Endothelial cell (in vitro differentiated cells): ENCODE data around the gene RXRB. TPM values are rescaled to one million over a fixed set of nuclear protein-coding genes. Genes with fewer than 3 reads are reported as not detected.

Source experiments
- DNase-seq: peaks from one replicate; pipeline ENCODE4 v3.0.0; 2021; ENCODE audit warnings: low spot score
- H3K27ac Mint-ChIP-seq: one replicate; pipeline ENCODE4 v1.8.0; 2021; ENCODE audit warnings: mixed read lengths, inconsistent platforms; ENCODE audit not compliant: unreplicated experiment
- H3K27me3 Mint-ChIP-seq: one replicate; pipeline ENCODE4 v1.8.0; 2021; ENCODE audit warnings: mild to moderate bottlenecking, moderate library complexity, mixed read lengths, inconsistent platforms; ENCODE audit not compliant: unreplicated experiment
- H3K36me3 Mint-ChIP-seq: one replicate; pipeline ENCODE4 v1.8.0; 2021; ENCODE audit warnings: mild to moderate bottlenecking, low read depth, mixed read lengths, inconsistent platforms; ENCODE audit not compliant: unreplicated experiment
- H3K4me1 Mint-ChIP-seq: one replicate; pipeline ENCODE4 v1.8.0; 2021; ENCODE audit warnings: mild to moderate bottlenecking, mixed read lengths, inconsistent platforms; ENCODE audit not compliant: unreplicated experiment
- H3K4me3 Mint-ChIP-seq: one replicate; pipeline ENCODE4 v1.8.0; 2021; ENCODE audit warnings: mild to moderate bottlenecking, mixed read lengths, inconsistent platforms; ENCODE audit not compliant: unreplicated experiment
- H3K9me3 Mint-ChIP-seq: one replicate; pipeline ENCODE4 v1.8.0; 2021; ENCODE audit warnings: mixed read lengths, inconsistent platforms; ENCODE audit not compliant: unreplicated experiment
- total RNA-seq: library from RNA; stranded (reverse); fragmentation: NEBNext Ultra II Directional; extraction: Animal tissue kit (Norgen Biotek cat#: 25700); gene quantifications from one replicate; pipeline ENCODE4 v1.2.1, GENCODE V29; 2021; ENCODE audit not compliant: unreplicated experiment
- TF ChIP-seq, protein P1 (sequence below): fragments of 200-600 bp; sonication (generic); IDR thresholded peaks from one replicate; pipeline ENCODE4 v1.5.0; 2021; ENCODE audit warnings: antibody characterized with exemption; ENCODE audit not compliant: unreplicated experiment

Gene RXRB
- total RNA-seq, 1 donor from 2014 or later, result 35.8 TPM

DNA sequence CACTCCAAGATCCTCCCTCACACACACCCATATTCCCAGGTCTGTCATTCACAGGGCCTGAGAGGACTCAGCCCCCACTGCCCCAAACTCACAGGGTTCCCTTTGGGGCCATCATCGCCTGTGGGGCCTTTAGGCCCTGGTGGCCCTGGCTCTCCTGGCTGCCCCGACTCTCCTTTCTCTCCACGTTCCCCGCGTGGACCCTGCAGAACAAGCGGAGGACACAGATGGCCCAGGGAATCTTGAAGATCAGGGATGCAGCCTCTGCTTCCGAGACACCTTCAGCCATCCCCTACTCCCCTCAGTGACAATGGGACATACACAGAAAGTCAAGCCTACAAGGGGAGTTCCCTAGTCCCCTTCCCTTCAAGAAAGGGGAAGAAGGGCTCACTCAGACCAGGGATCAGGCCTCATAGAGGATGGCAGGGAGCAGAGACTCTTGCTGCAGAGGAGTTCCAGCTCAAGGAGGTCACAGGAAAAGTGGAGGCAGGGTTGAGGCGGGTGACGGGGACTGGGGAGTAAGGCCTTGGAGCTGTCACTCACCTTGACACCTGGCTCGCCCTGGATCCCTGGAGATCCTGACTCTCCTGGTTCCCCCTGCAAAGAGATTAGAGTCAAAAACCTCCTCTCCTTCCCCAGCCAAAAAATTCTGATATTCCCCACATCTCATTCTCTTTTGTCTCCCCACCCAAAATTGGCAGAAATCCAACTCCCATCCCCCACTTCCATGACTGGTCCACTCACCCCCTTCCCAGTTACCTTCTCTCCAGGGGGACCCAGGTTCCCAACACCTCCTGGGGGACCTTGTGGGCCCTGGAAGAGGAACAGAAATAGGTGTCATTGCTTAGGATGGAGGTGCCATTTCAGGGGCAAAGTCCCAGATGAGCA is 30.9 kb downstream of the RXRB start:
- Mint-ChIP-seq H3K27me3 (peaks cover 9% of the 10 kb centered on the region), H3K36me3 (peaks cover 8% of the 10 kb centered on the region), H3K4me1 (no peaks in the 10 kb centered on the region), H3K9me3 (no peaks in the 10 kb centered on the region), H3K27ac (no peak overlapping the region), H3K4me3 (no peak overlapping the region)
- TF ChIP-seq, protein P1, sequence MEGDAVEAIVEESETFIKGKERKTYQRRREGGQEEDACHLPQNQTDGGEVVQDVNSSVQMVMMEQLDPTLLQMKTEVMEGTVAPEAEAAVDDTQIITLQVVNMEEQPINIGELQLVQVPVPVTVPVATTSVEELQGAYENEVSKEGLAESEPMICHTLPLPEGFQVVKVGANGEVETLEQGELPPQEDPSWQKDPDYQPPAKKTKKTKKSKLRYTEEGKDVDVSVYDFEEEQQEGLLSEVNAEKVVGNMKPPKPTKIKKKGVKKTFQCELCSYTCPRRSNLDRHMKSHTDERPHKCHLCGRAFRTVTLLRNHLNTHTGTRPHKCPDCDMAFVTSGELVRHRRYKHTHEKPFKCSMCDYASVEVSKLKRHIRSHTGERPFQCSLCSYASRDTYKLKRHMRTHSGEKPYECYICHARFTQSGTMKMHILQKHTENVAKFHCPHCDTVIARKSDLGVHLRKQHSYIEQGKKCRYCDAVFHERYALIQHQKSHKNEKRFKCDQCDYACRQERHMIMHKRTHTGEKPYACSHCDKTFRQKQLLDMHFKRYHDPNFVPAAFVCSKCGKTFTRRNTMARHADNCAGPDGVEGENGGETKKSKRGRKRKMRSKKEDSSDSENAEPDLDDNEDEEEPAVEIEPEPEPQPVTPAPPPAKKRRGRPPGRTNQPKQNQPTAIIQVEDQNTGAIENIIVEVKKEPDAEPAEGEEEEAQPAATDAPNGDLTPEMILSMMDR, result no peak
- no peak for DNase-seq

DNA sequence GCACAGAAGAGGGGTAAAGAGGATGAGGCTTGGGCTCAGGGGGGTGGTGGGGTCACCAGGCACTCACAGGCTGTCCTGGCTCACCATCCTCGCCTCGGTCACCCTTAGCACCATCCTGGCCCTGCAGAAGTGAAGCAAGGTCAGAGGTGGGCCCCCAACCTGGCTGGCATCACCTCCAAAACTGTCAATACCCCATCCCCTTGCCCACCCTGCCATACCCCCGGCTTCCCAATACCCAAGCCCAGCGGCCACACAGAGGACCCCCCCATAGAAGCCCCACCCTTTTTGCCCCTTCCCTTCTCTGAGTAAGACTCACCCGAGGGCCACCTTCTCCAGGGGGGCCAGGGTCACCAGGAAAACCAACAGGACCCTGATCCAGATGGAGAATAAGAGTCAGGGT is 31.8 kb downstream of the RXRB start:
- Mint-ChIP-seq H3K27ac (no peak overlapping the region), H3K4me1 (no peaks in the 10 kb centered on the region), H3K4me3 (no peak overlapping the region), H3K9me3 (no peaks in the 10 kb centered on the region), H3K27me3 (peaks cover 9% of the 10 kb centered on the region), H3K36me3 (peaks cover 8% of the 10 kb centered on the region)
- no peak for DNase-seq
- TF ChIP-seq, protein P1, result no peak

DNA sequence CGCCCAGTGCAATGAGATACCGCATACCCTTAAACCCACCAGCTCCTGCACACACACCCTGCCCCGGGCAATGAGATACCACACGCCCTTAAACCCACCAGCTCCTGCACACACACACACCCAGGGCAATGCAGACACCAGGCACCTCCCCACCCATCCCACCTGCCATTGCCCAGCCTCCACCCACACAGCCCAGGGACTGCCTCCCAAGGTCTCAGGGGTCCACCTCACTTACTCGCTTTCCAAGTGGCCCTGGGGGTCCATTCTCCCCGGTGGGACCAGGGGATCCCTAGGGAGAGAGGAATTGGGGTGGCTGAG is 32.2 kb downstream of the RXRB start:
- DNase-seq, result no peak
- Mint-ChIP-seq H3K9me3 (no peaks in the 10 kb centered on the region), H3K4me3 (peak overlapping the region; percentile 47), H3K4me1 (no peaks in the 10 kb centered on the region), H3K27ac (no peak overlapping the region), H3K36me3 (peaks cover 8% of the 10 kb centered on the region), H3K27me3 (peaks cover 9% of the 10 kb centered on the region)
- TF ChIP-seq, protein P1, result no peak

DNA sequence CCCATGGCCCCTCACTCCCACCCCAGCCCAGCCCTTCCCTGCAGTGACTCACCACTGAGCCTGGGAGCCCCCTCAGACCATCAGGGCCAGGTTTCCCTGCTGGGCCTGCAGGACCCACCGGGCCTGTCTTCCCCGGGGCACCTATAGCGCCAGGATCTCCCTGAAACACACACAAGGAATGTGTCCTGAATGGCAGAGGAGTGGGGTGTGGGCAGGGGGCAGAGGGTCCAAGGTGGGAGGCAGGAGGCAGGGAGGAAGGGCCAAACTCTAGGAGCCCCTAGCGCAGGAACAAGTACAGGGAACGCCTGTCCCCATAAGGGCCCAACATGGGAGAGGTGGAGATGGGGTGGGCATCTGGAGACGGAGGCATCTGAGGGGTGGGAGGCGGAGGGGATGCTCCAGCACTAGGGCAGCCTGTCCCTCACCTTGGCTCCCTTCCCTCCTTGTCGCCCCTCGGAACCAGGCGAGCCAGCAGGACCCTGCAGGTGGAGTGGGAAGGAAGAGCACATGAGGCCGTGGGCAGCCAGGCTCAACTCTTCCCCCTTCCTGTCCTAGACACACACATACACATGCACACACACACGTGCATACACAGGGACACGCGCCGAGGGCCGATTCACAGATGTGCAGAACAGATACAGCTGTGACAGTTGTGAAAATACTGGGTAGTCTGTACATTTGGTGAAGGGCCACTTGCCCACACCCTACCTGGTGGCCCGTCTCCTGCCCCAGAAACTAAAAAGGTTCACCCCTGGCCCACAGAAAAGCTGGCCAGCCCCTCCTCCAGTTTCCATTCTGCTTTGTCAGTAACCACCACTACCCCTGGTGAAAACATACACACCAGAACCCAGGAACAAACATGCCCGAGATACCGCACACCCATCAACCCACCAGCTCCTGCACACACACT is 32.8 kb downstream of the RXRB start:
- no peak for DNase-seq
- no peaks in the 10 kb centered on the region for H3K9me3 Mint-ChIP-seq
- H3K4me3 Mint-ChIP-seq, result peak overlapping the region; percentile 47
- TF ChIP-seq, protein P1, result no peak
- H3K4me1 Mint-ChIP-seq, result peaks cover under 1% of the 10 kb centered on the region
- H3K36me3 Mint-ChIP-seq, result peaks cover 8% of the 10 kb centered on the region
- no peak overlapping the region for H3K27ac Mint-ChIP-seq
- peaks cover 9% of the 10 kb centered on the region for H3K27me3 Mint-ChIP-seq
